Central memory CD4-positive, alpha-beta T cell (primary cell): ENCODE results near the gene FMNL2.

Experiments
- DNase-seq: peaks from one replicate; pipeline ENCODE4 v3.0.0; 2022

FMNL2 gene

GRCh38 chr2:152560873-152561595 lies 226.1 kb downstream of the FMNL2 start:
- no peak for DNase-seq

- DNase-seq = no peak
Measured at GRCh38 chr2:152562198-152562884, 227.4 kb downstream of the FMNL2 start.

- DNase-seq = no peak
Measured at GRCh38 chr2:152563764-152564163, 228.8 kb downstream of the FMNL2 start.

- no peak for DNase-seq
Measured at GRCh38 chr2:152564754-152565551, 230.0 kb downstream of the FMNL2 start.

- DNase-seq = no peak
Measured at GRCh38 chr2:152565884-152566727, 231.1 kb downstream of the FMNL2 start.

- no peak for DNase-seq
Measured at GRCh38 chr2:152566728-152567069, 231.7 kb downstream of the FMNL2 start.

- DNase-seq = no peak
Measured at GRCh38 chr2:152568531-152568930, 233.6 kb downstream of the FMNL2 start.

- no peak for DNase-seq
Measured at GRCh38 chr2:152569186-152569585, 234.2 kb downstream of the FMNL2 start.

- no peak for DNase-seq
Measured at GRCh38 chr2:152571048-152571766, 236.2 kb downstream of the FMNL2 start.

- DNase-seq = no peak
Measured at GRCh38 chr2:152572031-152572430, 237.1 kb downstream of the FMNL2 start.

GRCh38 chr2:152573168-152573567 lies 238.2 kb downstream of the FMNL2 start:
- DNase-seq = no peak

- DNase-seq = no peak
Measured at GRCh38 chr2:152577579-152577978, 242.6 kb downstream of the FMNL2 start.

GRCh38 chr2:152578573-152578972 lies 243.6 kb downstream of the FMNL2 start:
- DNase-seq = no peak

- no peak for DNase-seq
Measured at GRCh38 chr2:152580714-152581113, 245.7 kb downstream of the FMNL2 start.

GRCh38 chr2:152581360-152581759 lies 246.4 kb downstream of the FMNL2 start:
- DNase-seq = no peak

- no peak for DNase-seq
Measured at GRCh38 chr2:152582081-152582480, 247.1 kb downstream of the FMNL2 start.

GRCh38 chr2:152583512-152584229 lies 248.7 kb downstream of the FMNL2 start:
- no peak for DNase-seq

GRCh38 chr2:152584301-152584700 lies 249.3 kb downstream of the FMNL2 start:
- DNase-seq = no peak

- DNase-seq = no peak
Measured at GRCh38 chr2:152585830-152586484, 251.0 kb downstream of the FMNL2 start.

GRCh38 chr2:152587187-152587947 lies 252.4 kb downstream of the FMNL2 start:
- DNase-seq = no peak
